HL-60/S4 treated with retinoic acid at 250 ng/mL for 4 days and 3 days (cell line): ENCODE data around the gene MYO18A.
"Not testable (repeated sequence)": the region's sequence is repeated elsewhere in the genome, so short reads cannot be mapped to it uniquely, and the experiment has no call there.

ENCODE experiments used
- in situ Hi-C: fragments of 300-500 bp; cut with MboI; formaldehyde crosslinking; loops from 2 replicates; pipeline ENCODE4 v1.7.0; 2022; ENCODE audit warnings: low sequenced_read_pairs

Gene MYO18A

DNA sequence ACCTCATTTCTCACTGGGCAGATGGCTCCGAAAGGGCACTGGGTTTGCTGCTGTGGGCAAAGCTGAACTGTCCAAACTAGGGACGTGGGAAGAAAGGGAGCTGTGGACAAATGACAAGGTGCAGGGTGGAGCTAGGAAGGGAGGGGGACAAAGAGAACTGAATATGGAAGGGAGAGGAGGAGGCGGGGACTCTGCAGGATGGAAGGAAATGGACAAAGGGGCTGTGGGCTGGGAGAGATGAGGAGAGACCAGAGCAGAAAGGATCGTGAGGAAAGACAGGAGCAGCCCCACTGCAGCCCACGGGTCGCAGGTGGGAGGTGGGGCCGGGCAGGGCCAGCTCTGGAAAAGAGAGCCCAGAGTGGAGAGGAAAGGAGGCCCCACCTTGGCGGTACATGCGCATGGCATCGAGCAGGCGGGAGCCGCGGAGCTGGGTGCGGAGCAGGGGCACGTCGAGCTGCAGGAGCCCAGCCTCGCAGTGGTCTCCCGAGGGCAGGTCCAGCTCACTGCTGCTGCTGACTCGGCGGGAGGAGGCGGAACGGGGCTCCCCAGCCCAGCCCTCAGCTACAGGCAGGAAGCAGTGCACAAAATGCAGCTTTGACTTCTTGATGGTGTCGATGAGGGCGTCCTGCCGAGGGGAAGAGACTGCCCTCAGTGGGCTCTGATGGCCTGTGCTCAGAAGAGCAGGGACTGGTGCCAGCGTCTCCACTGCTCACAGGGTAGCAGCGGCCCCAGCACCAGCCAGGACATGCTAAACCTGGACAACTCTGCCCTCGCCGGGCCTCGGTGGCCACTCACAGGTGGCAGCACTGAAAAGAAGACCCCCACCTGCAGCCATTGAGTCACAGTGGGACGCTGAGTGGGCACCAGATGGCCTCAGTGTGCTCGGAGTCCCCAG, 70.5 kb downstream of the MYO18A start:
- in situ Hi-C loops = loop anchor here (25.0 kb wide), 1 partner anchor 372 kb away; the partner anchor contains the start of genes NEK8, TLCD1 and TRAF4

DNA sequence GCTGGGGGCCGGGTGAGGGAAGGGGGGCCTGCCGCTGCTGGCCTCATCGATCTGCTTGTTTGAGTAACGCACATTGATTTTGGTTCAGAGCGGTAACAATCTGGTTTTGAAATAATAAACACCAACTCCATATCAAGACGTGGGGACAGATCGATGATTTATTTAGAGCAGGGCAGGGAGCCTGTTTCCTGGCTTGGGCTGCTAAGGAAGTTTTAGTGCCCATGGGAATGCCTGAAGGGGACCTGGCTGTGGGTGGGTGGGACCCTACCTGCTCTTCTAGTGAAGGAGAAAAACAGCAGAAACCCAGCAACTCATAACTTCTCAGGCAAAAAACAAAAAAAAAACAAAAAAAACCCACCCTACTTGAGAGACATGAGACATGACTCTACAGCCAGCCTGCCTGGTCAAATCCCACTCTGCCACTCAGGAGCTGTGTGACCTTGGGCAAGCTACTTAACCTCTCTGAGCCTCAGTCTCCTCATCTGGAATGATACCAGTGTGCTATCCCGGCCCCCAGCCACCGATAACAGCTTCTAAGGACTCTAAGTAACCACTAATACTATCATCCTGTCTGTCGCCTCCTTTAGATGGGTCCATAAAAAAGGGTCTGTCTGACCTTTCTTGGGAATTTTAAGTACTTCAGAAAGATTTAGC, 71.2 kb downstream of the MYO18A start:
- in situ Hi-C loops = loop anchor here (25.0 kb wide), 1 partner anchor 372 kb away; the partner anchor contains the start of genes NEK8, TLCD1 and TRAF4

DNA sequence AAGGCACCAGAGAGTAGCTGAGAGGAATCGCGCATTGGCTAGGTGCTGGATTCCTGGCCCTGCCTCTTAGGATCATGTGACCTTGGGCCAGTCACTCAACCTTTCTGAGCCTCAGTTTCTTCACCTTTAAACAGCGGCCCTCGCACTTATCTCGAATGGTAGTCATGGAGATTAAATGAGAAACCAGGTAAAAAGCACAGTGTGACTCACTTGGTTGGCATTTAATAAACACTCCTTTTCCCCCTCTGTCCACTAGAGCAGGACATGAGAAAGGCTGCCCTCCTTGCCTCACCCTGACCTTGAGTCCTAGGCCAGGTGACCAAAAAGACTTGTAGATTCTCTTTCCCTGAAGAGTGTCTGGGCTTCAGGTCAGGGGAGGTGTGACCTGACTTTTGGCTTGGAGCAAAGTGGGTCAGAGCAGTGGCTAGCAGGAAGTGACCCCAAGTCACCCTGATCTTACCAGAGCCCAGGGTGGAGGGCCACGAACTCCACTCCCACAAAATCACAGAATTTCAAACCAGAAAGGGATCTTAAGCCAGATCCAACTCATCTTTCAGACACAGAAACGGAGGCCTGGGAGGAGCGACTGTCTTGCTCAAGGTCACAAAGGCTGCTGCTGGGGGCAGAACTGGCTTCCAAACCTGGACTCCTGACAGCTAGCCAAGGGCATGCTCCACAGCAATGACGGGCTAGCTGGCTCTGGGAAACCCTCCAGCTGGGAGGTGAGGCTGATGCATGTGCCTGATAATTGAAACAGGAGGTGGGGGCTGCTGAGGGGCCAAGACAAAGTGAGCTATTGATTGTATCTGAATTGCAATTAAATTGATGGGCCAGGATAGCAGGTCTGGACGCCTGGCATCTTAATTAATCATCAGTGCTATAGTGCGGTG, 72.0 kb downstream of the MYO18A start:
- in situ Hi-C loops = loop anchor here (25.0 kb wide), 1 partner anchor 371 kb away; the partner anchor contains the start of genes NEK8, TLCD1 and TRAF4

DNA sequence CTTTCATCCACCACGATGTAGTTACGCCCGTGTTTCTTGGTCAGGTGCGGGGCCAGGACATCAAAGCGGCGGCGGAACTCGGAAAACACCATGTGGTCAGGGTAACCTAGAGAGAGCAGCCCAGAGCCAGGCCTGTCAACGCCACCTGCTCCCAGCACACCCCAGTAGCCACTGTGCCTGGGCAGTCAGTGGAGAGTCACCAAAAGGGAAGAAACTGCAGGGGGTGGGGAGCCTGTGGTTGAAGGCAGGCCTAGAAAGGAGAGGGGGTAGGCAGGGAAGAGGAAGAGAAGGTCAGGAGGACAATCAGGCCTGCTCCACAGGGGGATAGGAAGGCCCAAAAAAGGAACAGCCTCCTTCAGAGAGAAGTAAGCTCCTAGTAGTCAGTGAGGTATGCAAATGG, 73.1 kb downstream of the MYO18A start:
- in situ Hi-C loops = loop anchor here (25.0 kb wide), 1 partner anchor 370 kb away; the partner anchor contains the start of genes NEK8, TLCD1 and TRAF4

DNA sequence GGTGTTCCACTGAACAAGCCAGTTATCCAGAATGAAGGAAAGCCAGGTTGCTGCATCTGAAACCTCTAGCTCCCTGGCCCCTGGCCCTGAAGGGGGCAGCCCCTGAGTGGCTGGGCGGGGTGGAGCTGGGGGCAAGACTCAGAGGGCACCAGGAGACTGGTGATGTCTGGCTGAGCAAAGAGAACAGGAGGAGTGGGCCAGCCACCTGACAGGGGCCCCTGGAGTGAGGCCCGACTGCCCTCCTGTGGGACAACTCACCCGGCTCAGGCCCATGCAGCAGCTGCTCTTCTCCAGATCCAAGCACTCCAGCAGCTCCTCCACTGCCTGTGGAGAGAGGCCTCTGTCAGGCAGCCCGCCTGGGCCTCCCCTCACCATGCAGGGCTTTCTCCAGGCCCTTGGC, 76.9 kb downstream of the MYO18A start:
- in situ Hi-C loops = loop anchor here (25.0 kb wide), 1 partner anchor 366 kb away; the partner anchor contains the start of genes NEK8, TLCD1 and TRAF4

DNA sequence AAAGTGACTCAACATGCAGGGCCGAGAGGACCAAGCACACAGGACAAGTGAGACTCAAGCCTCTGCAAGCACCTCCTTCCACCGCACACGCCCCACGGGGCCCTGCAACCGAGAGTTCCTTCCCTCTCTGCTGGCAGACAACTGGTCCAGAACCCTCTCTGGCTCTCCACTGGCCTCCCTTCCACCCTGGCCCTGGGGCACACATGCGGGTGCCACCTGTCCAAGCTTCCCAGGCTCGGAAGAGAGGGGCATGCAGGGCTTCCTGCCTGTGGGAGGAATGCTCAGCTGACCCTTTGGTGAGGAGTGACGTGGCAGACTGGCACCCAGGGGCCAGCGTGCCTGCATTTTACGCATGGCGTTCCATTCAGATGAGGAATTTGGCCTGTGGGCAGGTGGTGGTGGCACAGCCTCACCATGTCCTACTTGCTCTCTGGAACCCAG, 77.4 kb downstream of the MYO18A start:
- in situ Hi-C loops = loop anchor here (25.0 kb wide), 1 partner anchor 365 kb away; the partner anchor contains the start of genes NEK8, TLCD1 and TRAF4

DNA sequence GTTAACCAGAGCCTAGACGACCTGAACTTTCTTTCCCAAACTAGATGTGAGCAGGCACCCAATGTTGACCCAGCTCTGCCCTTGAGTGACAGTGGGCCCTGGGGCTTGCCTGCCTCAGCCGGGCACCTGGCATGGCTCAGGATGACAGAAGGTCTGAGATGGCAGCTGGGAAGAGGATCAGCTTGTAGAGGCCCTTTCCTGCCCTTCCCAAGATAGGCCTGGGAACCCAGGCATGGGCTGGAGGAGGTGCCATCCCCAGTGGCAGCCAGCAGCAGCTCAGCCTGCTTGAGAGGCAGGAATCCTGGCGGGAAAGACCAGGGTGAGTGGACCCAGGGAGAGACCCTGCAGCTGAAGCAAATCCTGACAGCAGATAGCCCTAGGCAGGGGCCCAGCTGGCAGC, 78.2 kb downstream of the MYO18A start:
- in situ Hi-C loops = loop anchor here (25.0 kb wide), 1 partner anchor 365 kb away; the partner anchor contains the start of genes NEK8, TLCD1 and TRAF4

DNA sequence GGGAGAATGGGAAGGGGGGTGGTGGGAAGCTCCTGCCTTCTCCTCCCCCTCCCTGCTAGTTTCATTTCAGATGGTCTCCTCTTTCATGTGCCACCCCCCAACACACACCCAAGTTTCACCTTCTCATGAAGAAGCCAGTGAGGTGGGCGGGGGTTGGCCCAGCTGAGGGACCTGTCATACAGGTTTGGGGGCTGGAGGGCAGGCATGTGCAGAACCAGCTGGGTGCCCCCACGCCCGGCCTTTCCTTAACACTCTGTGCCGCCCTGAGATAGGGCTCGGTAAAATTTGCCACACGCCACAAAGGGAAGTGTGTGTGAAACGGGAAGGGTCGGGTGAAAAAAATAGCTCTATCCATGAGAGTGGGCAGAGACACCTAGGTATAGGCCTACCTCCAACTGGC, 79.9 kb downstream of the MYO18A start:
- in situ Hi-C loops = loop anchor here (25.0 kb wide), 1 partner anchor 363 kb away; the partner anchor contains the start of genes NEK8, TLCD1 and TRAF4

DNA sequence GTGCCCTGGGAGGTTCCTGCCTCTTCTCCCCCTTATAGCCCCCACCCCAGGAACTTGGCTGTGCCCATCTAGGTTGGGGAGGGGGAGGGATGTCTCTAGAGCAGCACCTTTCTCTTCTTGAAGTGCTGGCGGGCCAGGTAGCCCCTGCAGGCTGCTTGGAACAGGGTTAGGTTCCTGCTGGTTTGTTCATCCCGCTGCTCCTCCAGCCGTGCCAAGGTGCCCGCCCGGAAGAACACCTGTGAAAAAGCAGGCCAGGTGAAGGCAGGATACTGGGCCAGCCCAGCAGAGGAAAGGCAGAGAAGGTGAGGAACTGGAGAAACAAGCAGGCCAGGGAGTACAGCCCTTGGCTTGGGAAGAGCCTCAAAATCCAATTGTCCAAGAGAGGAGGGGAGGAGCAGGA, 80.7 kb downstream of the MYO18A start:
- in situ Hi-C loops = no loop called here

DNA sequence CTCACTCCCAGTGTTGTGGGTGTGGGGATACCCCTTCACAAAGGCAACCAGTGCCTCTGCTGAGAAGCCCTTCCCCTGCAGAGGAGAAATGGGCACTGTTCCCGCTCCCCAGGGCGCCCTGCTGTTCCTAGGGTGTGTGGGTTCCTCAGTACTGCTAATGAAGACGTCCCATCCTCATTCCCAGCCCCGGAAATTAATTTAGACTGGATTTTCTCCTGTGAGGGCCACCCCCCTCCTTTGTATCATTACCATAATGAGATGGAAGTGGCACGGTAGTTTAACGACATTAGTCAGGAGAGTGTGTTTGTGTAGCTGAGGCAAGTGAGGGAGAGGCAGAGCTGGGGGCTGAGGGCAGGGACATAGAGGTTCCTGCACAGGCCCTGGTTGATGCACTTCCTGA, 84.1 kb downstream of the MYO18A start:
- in situ Hi-C loops = no loop called here

DNA sequence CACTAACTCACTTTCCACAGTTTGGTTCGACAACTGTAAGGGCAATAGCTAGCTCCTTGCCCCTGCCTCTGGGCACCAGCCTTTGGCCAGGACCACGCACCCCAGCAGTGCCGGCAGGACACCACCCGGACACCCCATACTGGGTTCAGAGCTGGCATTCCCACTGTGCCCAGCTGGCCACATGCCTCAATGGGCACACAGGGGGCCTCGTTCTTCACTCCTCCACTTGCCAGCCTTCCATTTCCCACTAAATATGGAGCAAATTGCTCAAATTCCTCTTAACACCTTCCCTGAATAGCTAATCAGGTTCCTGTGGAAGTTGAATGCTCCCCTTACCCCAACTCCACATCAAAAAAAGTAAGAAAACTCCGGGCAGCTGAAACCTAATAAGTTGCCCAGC, 84.8 kb downstream of the MYO18A start:
- in situ Hi-C loops = no loop called here

DNA sequence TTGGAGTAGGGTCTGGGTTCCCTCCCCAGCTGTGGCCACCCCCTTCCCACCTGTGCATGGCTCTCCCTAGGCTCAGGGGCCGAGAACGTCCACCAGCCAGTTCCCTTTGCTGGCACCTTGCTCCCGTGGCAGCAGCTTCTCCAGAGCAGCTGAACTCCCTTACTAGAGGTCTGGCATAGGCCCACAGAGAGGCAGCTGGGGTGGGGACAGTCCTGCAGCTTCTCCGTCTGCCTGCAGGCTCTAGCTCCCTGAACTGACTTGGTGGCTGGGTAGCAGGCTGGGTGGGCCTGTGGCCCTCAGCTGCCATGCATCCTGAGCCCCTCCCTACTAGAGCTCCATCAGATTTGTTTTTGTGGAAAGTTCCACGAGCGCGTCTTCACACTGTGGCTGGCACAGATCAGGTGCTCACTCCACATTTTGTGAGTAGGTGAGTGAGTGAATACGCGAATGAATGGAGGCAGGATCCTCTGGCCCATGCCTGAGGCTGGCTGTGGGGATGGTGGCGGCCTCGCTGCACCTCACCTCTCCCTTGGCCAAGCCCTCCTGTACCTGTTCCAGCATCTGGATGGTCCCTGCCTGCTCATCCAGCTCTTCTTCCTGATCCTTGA, 86.0 kb downstream of the MYO18A start:
- in situ Hi-C loops = no loop called here

DNA sequence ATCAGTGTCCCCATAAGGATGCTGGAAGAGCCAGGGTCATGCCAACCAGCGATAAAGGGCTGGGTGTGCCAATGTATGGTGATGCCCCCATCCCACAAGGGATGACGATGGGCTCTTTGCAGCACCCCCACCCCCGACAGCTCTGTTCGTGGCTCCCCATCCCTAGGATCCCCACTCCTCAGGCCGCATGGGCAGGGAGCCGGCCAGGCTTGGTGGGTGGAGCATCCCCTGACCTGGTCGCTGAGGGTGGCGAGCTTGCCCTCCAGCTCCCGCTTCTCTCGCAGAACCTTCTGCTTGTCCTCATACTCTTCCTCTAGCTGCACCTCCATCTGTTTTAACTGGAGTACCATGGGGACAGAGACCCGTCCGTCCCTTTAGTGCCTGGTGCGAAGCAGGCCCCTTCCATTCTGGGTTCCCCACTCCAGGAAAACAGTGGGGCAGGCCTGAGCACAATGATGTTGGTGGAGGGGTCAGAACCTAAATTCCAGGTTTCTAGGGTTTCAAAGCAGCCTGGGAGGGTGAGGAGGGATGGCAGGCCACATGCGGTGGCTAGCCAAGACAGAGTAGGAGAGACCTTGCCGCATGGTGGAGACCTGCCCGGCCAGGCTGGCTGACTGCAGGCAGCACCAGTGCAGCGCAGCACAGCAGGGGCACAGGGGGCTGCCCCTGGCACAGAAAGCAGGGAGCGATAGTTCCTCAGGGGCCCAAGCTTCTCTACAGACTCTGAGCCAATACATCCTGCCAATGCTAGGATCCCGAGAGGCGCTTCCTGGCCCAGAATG, 86.9 kb downstream of the MYO18A start:
- in situ Hi-C loops = no loop called here

DNA sequence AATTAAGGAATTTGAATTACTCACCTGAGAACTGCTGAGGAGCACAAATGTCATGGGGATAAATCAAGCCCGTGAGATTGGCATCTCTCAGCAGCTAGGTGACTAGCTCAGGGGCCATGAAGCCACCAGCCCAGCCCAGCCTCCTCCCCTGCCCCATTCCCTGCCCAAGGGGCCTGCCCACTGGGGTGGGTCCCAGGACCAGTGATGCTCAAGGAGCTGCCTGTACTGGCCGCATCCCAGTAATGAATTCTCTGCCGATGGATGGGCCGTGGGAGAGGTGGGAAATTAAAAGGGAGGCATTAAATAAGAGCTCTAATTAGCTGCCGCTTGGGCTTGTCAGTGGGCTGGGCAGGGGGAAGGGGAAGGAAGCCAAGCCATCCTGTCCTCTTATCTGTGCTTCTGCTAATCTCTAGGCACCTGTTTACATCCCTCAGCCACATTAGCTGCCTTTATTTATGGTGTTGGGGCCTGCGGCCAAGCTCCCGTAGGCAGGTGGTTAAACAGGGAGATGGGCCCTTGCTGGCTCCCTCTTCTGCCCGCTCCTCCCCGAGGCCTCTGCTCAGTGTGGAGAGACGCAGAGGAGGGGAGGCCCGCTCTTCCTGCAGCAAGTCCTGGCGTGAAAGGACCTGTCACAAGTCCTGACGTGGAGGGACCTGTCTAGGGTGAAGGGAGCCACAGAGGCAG, 88.5 kb downstream of the MYO18A start:
- in situ Hi-C loops = no loop called here

DNA sequence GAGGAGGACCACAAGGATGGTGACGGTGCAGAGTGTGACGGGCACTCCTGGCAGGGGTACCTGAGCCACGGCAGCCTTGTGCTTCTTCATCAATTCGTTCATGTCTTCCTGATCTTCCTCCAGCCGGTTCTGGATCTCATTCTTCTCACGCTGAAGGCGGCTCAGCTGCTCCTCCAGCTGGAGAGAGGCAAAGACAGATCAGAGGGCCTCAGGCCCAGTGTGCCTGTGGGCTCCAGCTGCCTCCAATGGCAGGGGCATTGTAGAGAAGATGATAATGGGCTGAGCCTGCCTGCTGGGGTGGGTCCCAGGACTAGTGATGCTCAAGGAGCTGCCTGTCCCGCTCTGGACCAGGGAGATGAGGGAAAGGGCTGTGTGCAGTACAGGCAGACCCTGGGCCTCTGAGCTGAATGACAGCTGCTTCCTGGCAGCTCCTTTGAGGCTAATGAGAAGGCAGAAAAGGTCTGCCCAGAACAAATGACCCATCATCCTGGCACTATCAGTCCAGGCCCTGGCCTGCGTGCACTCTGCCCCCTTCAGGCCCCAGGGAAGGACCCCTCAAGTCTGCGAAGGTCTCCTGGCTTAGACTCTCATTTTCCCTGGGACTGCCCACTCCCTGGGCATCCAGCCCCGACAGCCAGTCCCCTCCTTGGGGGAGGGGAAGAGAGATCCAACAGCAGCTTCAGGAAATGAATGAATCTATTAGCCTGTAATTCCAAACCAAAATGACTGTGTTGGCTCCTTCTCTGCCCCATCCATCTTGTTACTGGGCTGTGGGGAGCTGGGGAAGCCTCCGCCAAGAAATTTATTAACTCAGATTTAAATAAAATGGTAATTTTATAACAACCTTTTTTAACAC, 89.2 kb downstream of the MYO18A start:
- in situ Hi-C loops = no loop called here

DNA sequence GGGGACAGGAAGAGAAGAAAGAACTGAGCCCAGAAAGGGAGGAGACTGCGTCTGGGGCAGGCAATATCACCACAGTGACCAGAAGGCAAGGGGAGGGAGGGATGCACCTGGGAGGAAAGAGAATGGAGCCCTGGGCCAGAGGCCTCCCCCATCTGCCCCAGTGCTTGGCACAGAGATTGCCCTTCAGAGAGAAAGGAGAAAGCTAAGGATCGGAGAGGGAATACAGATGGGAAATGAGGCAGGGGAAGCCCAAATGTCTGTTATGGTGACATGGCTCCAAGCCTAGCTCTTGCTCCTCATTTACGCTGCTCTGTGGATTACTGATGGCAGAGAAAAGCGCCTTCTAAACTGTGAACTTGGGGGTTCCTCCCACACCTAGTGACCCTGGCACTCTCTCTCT, 90.1 kb downstream of the MYO18A start:
- in situ Hi-C loops = no loop called here

DNA sequence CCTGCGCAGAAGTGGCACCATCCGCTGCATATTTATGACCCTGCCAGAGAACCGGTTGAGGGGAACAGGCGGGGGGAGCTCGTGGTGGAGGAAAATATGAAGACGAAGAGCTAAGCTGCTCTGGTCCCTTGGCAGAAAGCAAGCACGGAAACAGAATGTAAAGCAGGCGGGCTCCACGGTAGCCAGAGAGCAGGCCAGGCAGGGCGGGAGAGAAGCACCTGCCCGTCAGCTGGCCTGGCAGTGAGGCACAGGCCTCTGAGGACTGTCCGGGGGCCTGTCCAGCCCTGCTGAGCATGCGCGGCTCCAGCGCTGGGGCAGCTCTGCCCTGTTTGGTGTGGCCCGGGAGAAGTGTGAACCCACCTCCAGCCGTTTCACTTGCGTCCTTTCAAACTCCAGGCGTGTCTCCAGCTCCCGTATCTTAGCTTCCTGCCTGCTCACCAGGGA, 90.6 kb downstream of the MYO18A start:
- in situ Hi-C loops = no loop called here

DNA sequence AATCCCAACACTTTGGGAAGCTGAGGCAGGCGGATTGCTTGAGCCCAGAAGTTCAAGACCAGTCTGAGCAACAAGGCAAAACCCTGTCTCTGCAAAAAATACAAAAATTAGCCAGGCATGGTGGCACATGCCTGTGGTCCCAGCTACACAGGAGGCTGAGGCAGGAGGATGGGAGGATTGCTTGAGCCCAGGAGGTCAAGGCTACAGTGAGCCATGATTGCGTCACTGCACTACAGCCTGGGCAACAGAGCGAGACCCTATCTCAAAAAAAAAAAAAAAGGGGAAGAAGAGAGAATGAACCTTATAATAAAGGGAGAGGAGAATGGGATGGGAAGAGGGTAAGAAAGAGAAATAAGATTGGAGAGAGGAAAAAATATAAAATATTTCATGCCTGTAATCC, 91.4 kb downstream of the MYO18A start:
- in situ Hi-C loops = not testable (repeated sequence)
